ENCODE measurements around the gene CD28.
"Not testable (repeated sequence)": the region's sequence is repeated elsewhere in the genome, so short reads cannot be mapped to it uniquely, and the experiment has no call there.

CD28 gene

GRCh38 chr2:203779477-203780073 is 73.1 kb downstream of the CD28 start:
- H3K27me3 ChIP-seq (ENCODE audit: control insufficient read depth, insufficient read depth, low read length); H3K36me3 ChIP-seq (ENCODE audit: insufficient read depth, low read length); H3K4me3 ChIP-seq (ENCODE audit: low read length); H3K9ac ChIP-seq (ENCODE audit: low read depth, low read length); H3K4me2 ChIP-seq (ENCODE audit: low read length); H3K9me3 ChIP-seq (replicated peaks; ENCODE audit: low read length): not testable (repeated sequence)
- H3K4me1 ChIP-seq (ENCODE audit: control insufficient read depth, insufficient read depth, low read length), result peaks cover 44% of the 10 kb centered on the region

GRCh38 chr2:203780231-203780630 is 73.8 kb downstream of the CD28 start:
- H3K9ac ChIP-seq (ENCODE audit: low read depth, low read length), result no peak overlapping the region
- H3K9me3 ChIP-seq (replicated peaks; ENCODE audit: low read length), result no peaks in the 10 kb centered on the region
- no peak overlapping the region for H3K4me2 ChIP-seq (ENCODE audit: low read length)
- H3K4me3 ChIP-seq (ENCODE audit: low read length), result no peak overlapping the region
- no peaks in the 10 kb centered on the region for H3K36me3 ChIP-seq (ENCODE audit: insufficient read depth, low read length)
- H3K4me1 ChIP-seq (ENCODE audit: control insufficient read depth, insufficient read depth, low read length), result peaks cover 38% of the 10 kb centered on the region
- no peaks in the 10 kb centered on the region for H3K27me3 ChIP-seq (ENCODE audit: control insufficient read depth, insufficient read depth, low read length)

- no peak overlapping the region for H3K4me3 ChIP-seq (ENCODE audit: low read length)
- H3K9ac ChIP-seq (ENCODE audit: low read depth, low read length), result peak overlapping the region; percentile 71
- H3K4me1 ChIP-seq (ENCODE audit: control insufficient read depth, insufficient read depth, low read length), result peaks cover 38% of the 10 kb centered on the region
- no peaks in the 10 kb centered on the region for H3K36me3 ChIP-seq (ENCODE audit: insufficient read depth, low read length)
- H3K9me3 ChIP-seq (replicated peaks; ENCODE audit: low read length), result no peaks in the 10 kb centered on the region
- no peak overlapping the region for H3K4me2 ChIP-seq (ENCODE audit: low read length)
- H3K27me3 ChIP-seq (ENCODE audit: control insufficient read depth, insufficient read depth, low read length), result no peaks in the 10 kb centered on the region
Measured at GRCh38 chr2:203781151-203781550, 74.7 kb downstream of the CD28 start.

- H3K4me2 ChIP-seq (ENCODE audit: low read length), result peak overlapping the region; percentile 31
- H3K9ac ChIP-seq (ENCODE audit: low read depth, low read length), result peak overlapping the region; percentile 89
- no peaks in the 10 kb centered on the region for H3K36me3 ChIP-seq (ENCODE audit: insufficient read depth, low read length)
- H3K9me3 ChIP-seq (replicated peaks; ENCODE audit: low read length), result no peaks in the 10 kb centered on the region
- H3K4me1 ChIP-seq (ENCODE audit: control insufficient read depth, insufficient read depth, low read length), result peaks cover 50% of the 10 kb centered on the region
- no peak overlapping the region for H3K4me3 ChIP-seq (ENCODE audit: low read length)
- H3K27me3 ChIP-seq (ENCODE audit: control insufficient read depth, insufficient read depth, low read length), result no peaks in the 10 kb centered on the region
Measured at GRCh38 chr2:203782262-203782976, 76.0 kb downstream of the CD28 start.

GRCh38 chr2:203783496-203784203 is 77.2 kb downstream of the CD28 start:
- no peak overlapping the region for H3K4me3 ChIP-seq (ENCODE audit: low read length)
- no peak overlapping the region for H3K4me2 ChIP-seq (ENCODE audit: low read length)
- peak overlapping the region; percentile 89 for H3K9ac ChIP-seq (ENCODE audit: low read depth, low read length)
- H3K27me3 ChIP-seq (ENCODE audit: control insufficient read depth, insufficient read depth, low read length), result no peaks in the 10 kb centered on the region
- H3K36me3 ChIP-seq (ENCODE audit: insufficient read depth, low read length), result no peaks in the 10 kb centered on the region
- peaks cover 60% of the 10 kb centered on the region for H3K4me1 ChIP-seq (ENCODE audit: control insufficient read depth, insufficient read depth, low read length)
- H3K9me3 ChIP-seq (replicated peaks; ENCODE audit: low read length), result no peaks in the 10 kb centered on the region

- H3K9ac ChIP-seq (ENCODE audit: low read depth, low read length), result peak overlapping the region; percentile 89
- H3K9me3 ChIP-seq (replicated peaks; ENCODE audit: low read length); H3K4me3 ChIP-seq (ENCODE audit: low read length); H3K4me2 ChIP-seq (ENCODE audit: low read length); H3K36me3 ChIP-seq (ENCODE audit: insufficient read depth, low read length); H3K27me3 ChIP-seq (ENCODE audit: control insufficient read depth, insufficient read depth, low read length): not testable (repeated sequence)
- H3K4me1 ChIP-seq (ENCODE audit: control insufficient read depth, insufficient read depth, low read length), result peaks cover 66% of the 10 kb centered on the region
Measured at GRCh38 chr2:203784710-203785270, 78.4 kb downstream of the CD28 start.

GRCh38 chr2:203785391-203786110 is 79.1 kb downstream of the CD28 start:
- H3K4me1 ChIP-seq (ENCODE audit: control insufficient read depth, insufficient read depth, low read length), result peaks cover 73% of the 10 kb centered on the region
- H3K9ac ChIP-seq (ENCODE audit: low read depth, low read length), result not testable (repeated sequence)

GRCh38 chr2:203786549-203787351 is 80.3 kb downstream of the CD28 start:
- Histone ChIP-seq H3K27me3 (ENCODE audit: control insufficient read depth, insufficient read depth, low read length) (no peaks in the 10 kb centered on the region), H3K4me2 (ENCODE audit: low read length) (no peak overlapping the region), H3K9me3 (replicated peaks; ENCODE audit: low read length) (no peaks in the 10 kb centered on the region), H3K4me1 (ENCODE audit: control insufficient read depth, insufficient read depth, low read length) (peaks cover 69% of the 10 kb centered on the region), H3K4me3 (ENCODE audit: low read length) (no peak overlapping the region), H3K36me3 (ENCODE audit: insufficient read depth, low read length) (no peaks in the 10 kb centered on the region), H3K9ac (ENCODE audit: low read depth, low read length) (peak overlapping the region; percentile 64)

More at GRCh38 chr2:203785391-203786110, 79.1 kb downstream of the CD28 start:
- not testable (repeated sequence) for H3K27me3 ChIP-seq (ENCODE audit: control insufficient read depth, insufficient read depth, low read length); H3K4me2 ChIP-seq (ENCODE audit: low read length); H3K36me3 ChIP-seq (ENCODE audit: insufficient read depth, low read length); H3K9me3 ChIP-seq (replicated peaks; ENCODE audit: low read length); H3K4me3 ChIP-seq (ENCODE audit: low read length)

GRCh38 chr2:203787979-203788378 is 81.5 kb downstream of the CD28 start:
- Histone ChIP-seq H3K9ac (ENCODE audit: low read depth, low read length) (peak overlapping the region; percentile 64), H3K4me1 (ENCODE audit: control insufficient read depth, insufficient read depth, low read length) (peaks cover 59% of the 10 kb centered on the region), H3K27me3 (ENCODE audit: control insufficient read depth, insufficient read depth, low read length) (no peaks in the 10 kb centered on the region), H3K36me3 (ENCODE audit: insufficient read depth, low read length) (no peaks in the 10 kb centered on the region), H3K4me2 (ENCODE audit: low read length) (no peak overlapping the region), H3K9me3 (replicated peaks; ENCODE audit: low read length) (no peaks in the 10 kb centered on the region), H3K4me3 (ENCODE audit: low read length) (no peak overlapping the region)

All from skeletal muscle satellite cell (primary cell).